GM13977 (cell line): ENCODE measurements around the gene SLC22A4.

Experiments
- DNase-seq: peaks from one replicate; pipeline ENCODE4 v3.0.0; 2012; ENCODE audit warnings: low spot score
- in situ Hi-C: fragments of 300-500 bp; cut with MboI; formaldehyde crosslinking; loops from one replicate; pipeline ENCODE4 v1.12.0; 2022; ENCODE audit warnings: low sequenced_read_pairs, low pct_unique_long_range_greater_than_20kb, mixed read lengths, inconsistent platforms; ENCODE audit not compliant: unreplicated experiment
- TF ChIP-seq, protein P1 (sequence below): IDR thresholded peaks from 2 replicates; pipeline ENCODE4 v1.5.1; 2012; ENCODE audit warnings: mild to moderate bottlenecking, control low read depth; ENCODE audit not compliant: insufficient read depth; ENCODE audit errors: extremely low read depth, missing control alignments

SLC22A4 gene

DNA sequence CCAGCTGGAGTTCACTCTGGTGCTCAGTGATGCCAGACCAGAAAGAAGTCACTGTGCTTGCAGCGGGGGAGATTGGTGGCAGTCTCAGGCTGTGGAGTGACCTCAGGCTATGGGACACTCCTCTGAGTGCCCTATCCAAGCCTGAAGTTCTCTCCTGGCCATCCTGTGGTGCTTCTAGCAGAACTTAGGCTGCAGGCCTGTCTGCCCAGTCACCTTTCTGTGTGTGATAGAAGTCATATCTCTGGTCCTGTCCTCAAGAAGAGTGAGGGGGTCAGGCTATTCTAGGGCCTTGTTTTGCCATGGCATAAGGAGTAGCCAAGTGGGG, 27.4 kb upstream of the SLC22A4 start:
- in situ Hi-C loops, result no loop called here
- DNase-seq, result no peak
- TF ChIP-seq, protein P1, sequence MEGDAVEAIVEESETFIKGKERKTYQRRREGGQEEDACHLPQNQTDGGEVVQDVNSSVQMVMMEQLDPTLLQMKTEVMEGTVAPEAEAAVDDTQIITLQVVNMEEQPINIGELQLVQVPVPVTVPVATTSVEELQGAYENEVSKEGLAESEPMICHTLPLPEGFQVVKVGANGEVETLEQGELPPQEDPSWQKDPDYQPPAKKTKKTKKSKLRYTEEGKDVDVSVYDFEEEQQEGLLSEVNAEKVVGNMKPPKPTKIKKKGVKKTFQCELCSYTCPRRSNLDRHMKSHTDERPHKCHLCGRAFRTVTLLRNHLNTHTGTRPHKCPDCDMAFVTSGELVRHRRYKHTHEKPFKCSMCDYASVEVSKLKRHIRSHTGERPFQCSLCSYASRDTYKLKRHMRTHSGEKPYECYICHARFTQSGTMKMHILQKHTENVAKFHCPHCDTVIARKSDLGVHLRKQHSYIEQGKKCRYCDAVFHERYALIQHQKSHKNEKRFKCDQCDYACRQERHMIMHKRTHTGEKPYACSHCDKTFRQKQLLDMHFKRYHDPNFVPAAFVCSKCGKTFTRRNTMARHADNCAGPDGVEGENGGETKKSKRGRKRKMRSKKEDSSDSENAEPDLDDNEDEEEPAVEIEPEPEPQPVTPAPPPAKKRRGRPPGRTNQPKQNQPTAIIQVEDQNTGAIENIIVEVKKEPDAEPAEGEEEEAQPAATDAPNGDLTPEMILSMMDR, result no peak

DNA sequence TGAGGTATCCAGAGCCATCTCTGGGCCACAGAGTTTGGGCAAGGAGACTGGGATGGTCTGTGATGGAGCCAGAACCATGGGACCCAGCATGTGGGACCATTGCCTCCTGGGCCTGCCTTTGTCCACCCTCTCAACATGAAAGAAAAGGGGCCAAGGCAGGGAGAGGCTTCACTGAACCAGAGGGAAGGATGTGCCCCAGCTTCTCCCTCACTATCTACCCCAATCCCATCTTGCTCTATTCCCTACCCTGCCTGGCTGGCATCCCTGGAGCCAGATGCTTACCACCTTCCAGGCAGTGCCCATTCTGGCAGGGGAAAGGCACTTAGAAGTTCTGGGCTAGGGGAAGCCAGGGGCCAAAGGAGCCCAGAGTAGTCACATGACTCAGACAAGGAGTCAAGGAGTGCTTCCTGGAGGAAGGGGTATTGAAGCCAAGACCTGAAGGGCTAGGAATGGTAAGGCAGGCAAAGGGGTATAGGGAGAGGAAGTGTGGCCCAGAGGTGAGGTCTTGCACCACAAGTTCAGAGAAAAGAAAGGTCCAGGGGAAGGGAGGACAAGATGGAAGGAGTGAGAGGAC, 26.9 kb upstream of the SLC22A4 start:
- no peak for DNase-seq
- in situ Hi-C loops, result no loop called here
- TF ChIP-seq, protein P1, result no peak

DNA sequence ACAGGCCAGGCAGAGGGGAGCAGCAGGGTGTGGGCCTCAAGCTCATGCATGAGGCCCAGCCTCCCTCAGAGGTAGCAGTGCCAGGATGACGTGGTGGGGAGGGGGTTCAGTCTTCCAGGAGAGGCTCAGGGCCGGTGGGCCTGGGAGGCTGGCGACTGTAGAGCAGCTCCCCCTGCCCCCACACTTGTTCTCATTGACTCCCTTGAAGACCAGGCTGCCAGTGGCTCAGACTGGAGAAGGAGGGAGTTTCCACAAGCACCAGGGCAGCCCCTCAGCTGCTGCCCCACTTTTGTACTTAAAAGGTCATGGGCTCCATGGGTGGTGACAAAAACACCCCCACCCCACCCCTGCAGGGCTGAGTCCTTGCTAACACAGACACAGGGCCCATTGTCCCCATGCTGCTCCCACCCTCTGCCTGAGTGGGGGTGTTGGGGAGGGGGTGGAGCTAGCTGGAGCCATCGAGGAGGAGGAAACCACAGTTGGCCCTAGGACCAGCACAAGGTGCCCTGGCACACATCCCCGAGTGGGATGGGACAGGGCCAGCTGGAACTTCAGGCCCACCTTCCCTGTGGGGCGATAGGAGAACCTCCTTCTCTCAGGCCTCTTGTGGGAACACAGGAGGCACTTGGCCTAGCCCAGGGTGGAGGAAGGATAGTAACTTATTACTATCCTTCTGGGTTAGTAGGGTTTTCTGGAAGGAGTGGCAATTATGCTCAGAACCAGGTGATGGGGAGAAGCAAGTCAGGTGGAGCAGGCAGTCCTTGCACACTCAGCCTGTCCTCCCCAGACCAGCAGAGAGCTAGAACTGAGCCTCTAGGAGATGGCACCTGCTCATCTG, 26.0 kb upstream of the SLC22A4 start:
- DNase-seq, result no peak
- TF ChIP-seq, protein P1, result no peak
- in situ Hi-C loops, result no loop called here

DNA sequence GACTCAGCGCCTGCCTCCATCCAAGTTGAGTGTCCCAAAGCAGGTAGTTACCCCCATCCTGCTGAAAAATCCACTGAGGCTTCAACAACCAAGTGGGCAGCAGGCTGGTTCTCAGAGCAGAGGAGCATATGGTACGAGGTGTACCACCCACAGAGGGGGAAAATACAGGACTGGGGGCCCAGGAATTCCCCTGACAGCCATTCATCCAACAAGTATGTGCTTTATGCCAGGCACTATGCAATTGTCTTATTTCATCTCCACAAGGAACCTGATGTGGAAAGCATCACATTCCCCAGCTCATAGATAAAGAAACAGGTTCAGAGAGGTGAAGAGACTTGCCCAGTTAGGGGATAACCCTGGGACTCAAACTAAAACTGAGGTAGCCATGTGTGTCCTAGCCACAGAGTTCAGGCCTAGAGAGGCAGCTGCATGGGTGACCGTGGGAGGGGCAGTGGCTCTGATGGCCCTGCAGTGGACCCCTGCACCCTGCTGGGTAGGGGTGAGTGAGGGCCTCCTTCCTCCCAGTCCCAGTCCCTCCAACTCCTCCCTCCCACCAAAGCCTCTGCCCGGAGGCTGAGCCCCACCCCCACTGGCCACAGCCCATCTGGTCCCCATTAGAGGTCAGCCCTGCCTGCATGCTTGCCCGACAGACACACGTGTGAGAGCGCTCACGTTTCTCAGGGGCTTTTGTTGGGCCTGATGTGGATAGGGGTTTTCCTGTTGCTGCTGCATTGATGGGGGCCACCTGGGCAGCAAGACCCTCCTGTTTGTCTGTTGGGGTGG, 25.2 kb upstream of the SLC22A4 start:
- in situ Hi-C loops, result no loop called here
- TF ChIP-seq, protein P1, result no peak
- DNase-seq, result peak; percentile 75

DNA sequence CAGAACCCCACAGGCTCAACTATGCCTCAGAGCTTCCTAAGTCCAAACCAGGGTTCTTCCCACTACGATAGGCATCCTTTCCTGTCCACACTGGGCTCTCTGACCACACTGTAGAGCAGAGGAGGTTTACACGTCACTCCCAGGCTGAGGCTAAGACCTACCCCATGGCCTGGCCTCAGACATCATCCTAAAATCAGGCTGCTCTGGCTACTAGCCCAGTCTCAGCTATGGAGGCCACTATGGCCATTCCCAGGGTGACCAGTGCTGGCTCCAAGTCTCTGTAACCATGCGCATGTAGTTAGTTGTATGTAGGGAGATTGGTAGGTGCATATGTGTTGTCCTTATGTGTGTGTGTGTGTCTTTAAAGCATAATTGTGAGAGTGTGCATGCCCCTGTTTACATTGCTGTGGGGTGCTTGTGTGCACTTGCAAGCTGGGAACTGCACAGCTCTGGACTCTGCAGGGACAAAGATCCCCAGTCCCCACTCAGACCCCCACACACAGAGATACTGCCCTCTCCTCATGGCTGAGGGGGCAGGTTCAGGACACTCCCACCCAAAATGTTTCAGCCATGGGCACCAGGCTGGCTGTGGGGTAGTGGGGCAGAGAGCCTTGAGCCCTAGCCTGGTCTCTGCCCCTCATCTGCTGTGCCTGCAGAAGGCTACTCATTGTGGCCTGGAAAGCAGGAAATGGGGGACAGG, 24.4 kb upstream of the SLC22A4 start:
- TF ChIP-seq, protein P1, result no peak
- in situ Hi-C loops, result no loop called here
- no peak for DNase-seq

DNA sequence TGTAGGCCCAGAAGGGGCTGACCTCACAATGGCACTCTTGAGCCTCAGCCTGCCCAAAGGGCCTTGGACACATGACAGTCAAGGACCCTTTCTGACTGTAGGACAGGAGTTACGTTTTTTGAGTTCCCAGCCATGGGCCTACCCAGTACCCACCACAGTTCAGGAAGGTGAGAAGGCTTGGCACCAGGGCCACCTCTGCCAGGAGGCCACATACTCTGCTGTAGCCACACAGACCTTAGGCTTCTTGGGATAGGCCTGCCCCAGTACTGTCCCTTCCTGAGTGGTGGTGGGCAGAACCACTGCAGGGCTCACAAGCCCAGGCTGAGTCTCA, 23.9 kb upstream of the SLC22A4 start:
- TF ChIP-seq, protein P1, result no peak
- in situ Hi-C loops, result no loop called here
- no peak for DNase-seq
